ENCODE data around the gene ANKS1A.

GRCh38 chr6:35080016-35080680 is 191.1 kb downstream of the ANKS1A start:
- no peak for TF ChIP-seq CTCF (IDR thresholded peaks at IDR 0.05)
- no peak for TF ChIP-seq POLR2A (IDR thresholded peaks at IDR 0.05)
- TF ChIP-seq EP300 (IDR thresholded peaks at IDR 0.05), result no peak

All from ovary (tissue), 3 donors.